Measurements from ENCODE around the gene SCYL3. TPM values are rescaled to one million over a fixed set of nuclear protein-coding genes. Genes with fewer than 3 reads are reported as not detected.
A peak's percentile ranks its signal among the peaks of the same experiment; 100 is the strongest.
"Not testable (repeated sequence)": the region's sequence is repeated elsewhere in the genome, so short reads cannot be mapped to it uniquely, and the experiment has no call there.

SCYL3 gene
- polyA plus RNA-seq, 1 experiment = 6.1 TPM

DNA sequence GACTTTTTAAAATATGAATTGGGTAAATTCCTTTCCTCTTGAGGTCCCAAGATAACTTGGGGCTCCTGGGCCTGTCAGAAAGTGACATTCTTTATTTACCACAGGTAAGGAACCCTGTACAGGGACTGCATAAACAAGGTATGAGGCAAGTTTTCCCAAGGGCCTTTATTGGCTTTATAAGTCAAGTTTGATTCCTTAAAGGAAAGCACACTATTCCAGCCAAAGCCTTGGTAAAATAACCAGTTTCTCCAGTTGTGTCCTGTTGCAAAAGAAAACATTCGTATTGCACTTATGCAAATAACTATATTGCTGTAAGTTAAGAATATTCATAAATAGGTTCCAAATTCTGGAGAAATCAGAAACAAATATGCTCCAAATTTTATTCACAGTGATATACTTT, 77.1 kb downstream of the SCYL3 start:
- ChIA-PET CTCF (interaction anchor here (0.8 kb wide), 1 partner anchor 41 kb away, joined by 3 read pairs; no protein-coding TSS in a partner anchor), POLR2A (no interaction called here)
- no peak for DNase-seq (ENCODE audit: low read depth)
- no peaks in the 10 kb centered on the region for H3K36me3 ChIP-seq (ENCODE audit: control insufficient read depth, insufficient read depth, low read length)
- H3K27me3 ChIP-seq (ENCODE audit: control insufficient read depth, insufficient read depth, low read length) = no peaks in the 10 kb centered on the region
- H3K4me3 ChIP-seq (ENCODE audit: low read depth, low read length) = no peak overlapping the region
- TF ChIP-seq, protein P1, sequence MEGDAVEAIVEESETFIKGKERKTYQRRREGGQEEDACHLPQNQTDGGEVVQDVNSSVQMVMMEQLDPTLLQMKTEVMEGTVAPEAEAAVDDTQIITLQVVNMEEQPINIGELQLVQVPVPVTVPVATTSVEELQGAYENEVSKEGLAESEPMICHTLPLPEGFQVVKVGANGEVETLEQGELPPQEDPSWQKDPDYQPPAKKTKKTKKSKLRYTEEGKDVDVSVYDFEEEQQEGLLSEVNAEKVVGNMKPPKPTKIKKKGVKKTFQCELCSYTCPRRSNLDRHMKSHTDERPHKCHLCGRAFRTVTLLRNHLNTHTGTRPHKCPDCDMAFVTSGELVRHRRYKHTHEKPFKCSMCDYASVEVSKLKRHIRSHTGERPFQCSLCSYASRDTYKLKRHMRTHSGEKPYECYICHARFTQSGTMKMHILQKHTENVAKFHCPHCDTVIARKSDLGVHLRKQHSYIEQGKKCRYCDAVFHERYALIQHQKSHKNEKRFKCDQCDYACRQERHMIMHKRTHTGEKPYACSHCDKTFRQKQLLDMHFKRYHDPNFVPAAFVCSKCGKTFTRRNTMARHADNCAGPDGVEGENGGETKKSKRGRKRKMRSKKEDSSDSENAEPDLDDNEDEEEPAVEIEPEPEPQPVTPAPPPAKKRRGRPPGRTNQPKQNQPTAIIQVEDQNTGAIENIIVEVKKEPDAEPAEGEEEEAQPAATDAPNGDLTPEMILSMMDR (IDR thresholded peaks at IDR 0.05; ENCODE audit: insufficient read depth, low read depth, low read length) = no peak

DNA sequence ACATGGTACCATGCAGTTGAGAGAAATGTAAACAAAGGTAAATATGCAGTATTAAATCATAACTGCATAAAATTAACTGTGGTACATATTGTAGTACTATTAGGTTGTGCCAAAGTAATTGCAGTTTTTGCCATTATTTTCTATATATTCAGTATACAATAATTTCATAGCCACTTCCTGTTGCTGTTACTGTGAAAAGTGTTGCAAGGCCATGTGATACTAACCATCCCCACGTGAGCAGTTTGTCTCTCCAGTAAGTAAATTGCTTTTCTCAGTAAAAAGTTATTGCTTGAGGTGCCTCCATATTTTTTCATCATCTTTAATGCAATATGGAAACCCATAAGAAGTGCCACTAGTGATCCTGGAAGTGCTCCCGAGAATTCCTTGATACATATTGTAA, 79.4 kb downstream of the SCYL3 start:
- TF ChIP-seq, protein P1 (IDR thresholded peaks at IDR 0.05; ENCODE audit: insufficient read depth, low read depth, low read length) = no peak
- CTCF ChIA-PET = no interaction called here
- no peak for DNase-seq (ENCODE audit: low read depth)
- no peaks in the 10 kb centered on the region for H3K27me3 ChIP-seq (ENCODE audit: control insufficient read depth, insufficient read depth, low read length)
- POLR2A ChIA-PET = no interaction called here
- H3K4me3 ChIP-seq (ENCODE audit: low read depth, low read length) = no peak overlapping the region
- no peaks in the 10 kb centered on the region for H3K36me3 ChIP-seq (ENCODE audit: control insufficient read depth, insufficient read depth, low read length)

DNA sequence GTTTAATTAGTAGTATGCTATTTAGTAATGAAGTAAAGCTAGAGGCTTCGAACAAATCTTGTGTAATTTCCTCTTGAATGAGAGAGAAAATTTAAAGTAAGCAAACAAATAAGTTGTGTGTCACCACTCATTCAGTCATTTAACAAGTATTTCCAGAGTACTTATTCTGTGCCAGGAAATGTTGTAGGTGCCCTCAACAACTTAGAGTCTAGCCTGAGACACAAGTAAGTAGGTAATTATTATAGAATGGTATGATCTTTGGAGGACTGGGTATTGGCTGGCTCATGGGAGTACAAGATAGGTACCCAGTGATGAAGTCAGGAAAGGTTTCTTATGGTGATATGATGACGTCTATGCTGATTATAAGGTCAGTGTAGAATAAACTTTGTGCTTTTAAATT, 81.6 kb downstream of the SCYL3 start:
- no peaks in the 10 kb centered on the region for H3K36me3 ChIP-seq (ENCODE audit: control insufficient read depth, insufficient read depth, low read length)
- TF ChIP-seq, protein P1 (IDR thresholded peaks at IDR 0.05; ENCODE audit: insufficient read depth, low read depth, low read length) = no peak
- H3K4me3 ChIP-seq (ENCODE audit: low read depth, low read length) = no peak overlapping the region
- POLR2A ChIA-PET = no interaction called here
- CTCF ChIA-PET = no interaction called here
- DNase-seq (ENCODE audit: low read depth) = no peak
- H3K27me3 ChIP-seq (ENCODE audit: control insufficient read depth, insufficient read depth, low read length) = no peaks in the 10 kb centered on the region

DNA sequence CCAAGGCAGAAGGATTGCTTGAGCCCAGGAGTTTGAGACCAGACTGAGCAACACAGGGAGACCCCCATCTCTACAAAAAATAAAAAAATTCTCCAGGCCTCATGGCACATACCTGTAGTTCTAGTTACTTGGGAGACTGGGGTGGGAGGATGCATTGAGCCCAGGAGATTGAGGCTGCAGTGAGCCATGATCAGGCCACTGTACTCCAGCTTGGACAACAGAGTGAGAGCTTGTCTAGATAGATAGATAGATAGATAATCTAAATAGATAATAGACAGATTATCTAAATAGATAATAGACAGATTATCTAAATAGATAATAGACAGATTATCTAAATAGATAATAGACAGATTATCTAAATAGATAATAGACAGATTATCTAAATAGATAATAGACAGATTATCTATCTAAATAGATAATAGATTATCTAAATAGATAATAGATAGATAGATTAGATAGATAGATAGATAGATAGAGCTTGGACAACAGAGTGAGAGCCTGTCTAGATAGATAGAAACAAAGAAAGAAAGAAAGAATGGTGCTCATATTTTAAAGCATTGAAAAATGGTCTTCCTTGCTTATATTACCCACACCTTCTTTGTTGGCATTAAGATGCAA, 82.2 kb downstream of the SCYL3 start:
- H3K27me3 ChIP-seq (ENCODE audit: control insufficient read depth, insufficient read depth, low read length); POLR2A ChIA-PET; H3K36me3 ChIP-seq (ENCODE audit: control insufficient read depth, insufficient read depth, low read length); CTCF ChIA-PET; DNase-seq (ENCODE audit: low read depth); H3K4me3 ChIP-seq (ENCODE audit: low read depth, low read length): not testable (repeated sequence)

DNA sequence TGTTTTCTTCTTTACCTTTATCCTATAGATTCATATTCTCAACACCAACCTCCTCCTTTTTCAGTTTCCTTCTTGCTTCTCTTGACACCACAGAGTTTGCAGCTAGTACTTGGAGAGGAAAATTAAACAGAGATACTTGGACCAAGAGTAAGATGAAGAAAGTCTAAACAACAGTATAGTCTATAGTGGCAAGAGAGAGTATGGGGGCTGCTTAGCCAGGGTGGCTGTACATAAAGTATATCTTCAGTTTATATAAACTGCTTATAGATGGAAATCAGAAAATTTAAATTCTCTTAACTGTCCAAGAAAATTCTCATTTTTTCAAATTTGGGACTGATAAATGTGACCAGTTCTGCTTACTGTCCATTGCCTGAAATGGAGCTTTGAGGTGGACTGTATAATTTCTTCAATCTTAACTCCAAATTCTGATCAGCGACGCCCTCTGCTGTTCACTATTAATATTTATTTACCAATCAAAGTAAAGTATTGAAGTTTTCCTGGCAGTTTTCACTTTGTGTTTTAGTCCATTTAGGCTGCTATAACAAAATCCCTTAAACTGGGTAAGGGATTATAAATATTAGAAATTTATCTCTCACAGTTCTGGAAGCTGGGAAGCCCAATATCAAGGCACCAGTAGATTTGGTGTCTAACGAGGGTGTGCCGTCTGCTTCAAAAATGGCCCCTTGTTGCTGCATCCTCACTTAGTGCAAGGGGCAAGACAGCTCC, 84.2 kb downstream of the SCYL3 start:
- H3K36me3 ChIP-seq (ENCODE audit: control insufficient read depth, insufficient read depth, low read length) = no peaks in the 10 kb centered on the region

More for the DNA sequence above, 84.2 kb downstream of the SCYL3 start:
- H3K4me3 ChIP-seq (ENCODE audit: low read depth, low read length) = no peak overlapping the region
- TF ChIP-seq, protein P1 (IDR thresholded peaks at IDR 0.05; ENCODE audit: insufficient read depth, low read depth, low read length) = peak; percentile 45
- POLR2A ChIA-PET = no interaction called here
- H3K27me3 ChIP-seq (ENCODE audit: control insufficient read depth, insufficient read depth, low read length) = no peaks in the 10 kb centered on the region
- DNase-seq (ENCODE audit: low read depth) = no peak
- CTCF ChIA-PET = interaction anchor here (0.6 to 2.5 kb wide), 13 partner anchors 10 to 261 kb away, joined by 3 to 13 read pairs (median 6); partner anchors contain the start of genes F5 and METTL18
